ENCODE data around the gene DLG2.

- TF ChIP-seq CTCF (IDR thresholded peaks at IDR 0.05; ENCODE audit: extremely low read depth in 1 of 2, insufficient read depth in 1 of 2, low read depth in 1 of 2, low read length in 2 of 2) (no peak), POLR2A (IDR thresholded peaks at IDR 0.05; ENCODE audit: low read depth, low read length) (no peak), MYC (IDR thresholded peaks at IDR 0.05; ENCODE audit: low read depth, low read length) (no peak), EZH2 (IDR thresholded peaks at IDR 0.05; ENCODE audit: borderline replicate concordance, low read depth, low read length, severe bottlenecking) (no peak)
Observed at GRCh38 chr11:84389696-84390095, 1237.4 kb downstream of the DLG2 start.
